Loucy (cell line): Measurements from ENCODE around the gene MIR17HG.

Experiments
- H2AFZ ChIP-seq: fragments of 200-600 bp; sonication (generic); 2 replicates; pipeline ENCODE4 v1.6.0; 2016; ENCODE audit warnings: antibody characterized with exemption, mild to moderate bottlenecking, low read length, moderate library complexity
- H3F3A ChIP-seq: fragments of 200-600 bp; 2 replicates; pipeline ENCODE4 v1.6.0; 2016; ENCODE audit warnings: antibody characterized with exemption, low read depth, mild to moderate bottlenecking
- H3K27me3 ChIP-seq: fragments of 200-600 bp; sonication (generic); 2 replicates; pipeline ENCODE4 v1.6.1; 2014; ENCODE audit warnings: low read length, mild to moderate bottlenecking; ENCODE audit not compliant: insufficient read depth, poor library complexity, severe bottlenecking
- H3K36me3 ChIP-seq: fragments of 200-600 bp; sonication (generic); 2 replicates; pipeline ENCODE4 v1.6.1; 2016; ENCODE audit warnings: low read length; ENCODE audit not compliant: insufficient read depth
- H3K4me1 ChIP-seq: fragments of 200-600 bp; sonication (generic); 2 replicates; pipeline ENCODE4 v1.5.1; 2014; ENCODE audit warnings: low read length, mild to moderate bottlenecking; ENCODE audit not compliant: insufficient read depth, poor library complexity, severe bottlenecking
- H3K4me2 ChIP-seq: fragments of 200-600 bp; sonication (generic); 2 replicates; pipeline ENCODE4 v1.6.0; 2014; ENCODE audit warnings: antibody characterized with exemption, low read length, low read depth, mild to moderate bottlenecking; ENCODE audit not compliant: poor library complexity, severe bottlenecking
- H3K4me3 ChIP-seq: fragments of 200-600 bp; sonication (generic); 2 replicates; pipeline ENCODE4 v1.5.1; 2014; ENCODE audit warnings: low read length, mild to moderate bottlenecking, mixed read lengths; ENCODE audit not compliant: poor library complexity, severe bottlenecking
- H3K79me2 ChIP-seq: fragments of 200-600 bp; sonication (generic); 2 replicates; pipeline ENCODE4 v1.6.1; 2014; ENCODE audit warnings: low read length; ENCODE audit not compliant: insufficient read depth
- H3K9ac ChIP-seq: fragments of 200-600 bp; sonication (generic); 2 replicates; pipeline ENCODE4 v1.6.0; 2014; ENCODE audit warnings: mild to moderate bottlenecking, low read depth, low read length, moderate library complexity; ENCODE audit not compliant: poor library complexity, severe bottlenecking
- H3K9me2 ChIP-seq: fragments of 200-600 bp; sonication (generic); replicated peaks from 2 replicates; pipeline ENCODE4 v1.6.1; 2016; ENCODE audit warnings: low read depth, low read length, mixed read lengths
- H3K9me3 ChIP-seq: fragments of 200-600 bp; sonication (generic); 2 replicates; pipeline ENCODE4 v1.6.1; 2014; ENCODE audit warnings: mild to moderate bottlenecking, antibody characterized with exemption, low read length, low read depth; ENCODE audit not compliant: insufficient read depth
- H4K20me1 ChIP-seq: fragments of 200-600 bp; sonication (generic); 2 replicates; pipeline ENCODE4 v1.6.0; 2014; ENCODE audit warnings: antibody characterized with exemption, low read length, mild to moderate bottlenecking; ENCODE audit not compliant: insufficient read depth, poor library complexity, severe bottlenecking
- EZH2phosphoT487 ChIP-seq: fragments of 200-600 bp; IDR thresholded peaks from 2 replicates; pipeline ENCODE4 v1.6.1; 2018; ENCODE audit warnings: antibody characterized with exemption, mild to moderate bottlenecking, moderate library complexity, borderline replicate concordance
- TF ChIP-seq, protein P1 (sequence below): fragments of 200-600 bp; sonication (generic); conservative IDR thresholded peaks from 2 replicates; pipeline ENCODE4 v1.5.1; 2014; ENCODE audit warnings: mild to moderate bottlenecking, antibody characterized with exemption, low read length

MIR17HG gene

DNA sequence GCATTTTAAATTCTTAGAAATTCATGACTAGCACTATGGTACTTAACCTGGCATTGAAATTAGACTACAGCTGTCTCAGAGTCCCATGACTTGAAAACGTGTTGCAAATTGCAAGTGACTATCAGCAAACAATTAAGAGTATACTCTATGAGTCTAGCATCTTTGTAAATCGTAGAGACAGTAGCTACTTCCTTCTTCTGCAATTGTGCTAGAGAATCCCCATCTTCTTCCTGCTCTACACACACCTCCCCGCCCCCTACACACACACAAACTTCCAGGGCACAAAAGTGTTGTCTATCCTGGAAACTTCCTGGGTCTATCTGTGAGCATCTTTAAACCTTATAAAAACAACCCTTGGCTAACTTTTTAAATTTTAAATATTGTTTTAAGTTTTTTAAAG, 35.2 kb upstream of the MIR17HG start:
- no peaks in the 10 kb centered on the region for H3F3A ChIP-seq
- peaks cover 14% of the 10 kb centered on the region for H3K27me3 ChIP-seq
- no peak overlapping the region for H3K9ac ChIP-seq
- H3K9me3 ChIP-seq: no peaks in the 10 kb centered on the region
- no peaks in the 10 kb centered on the region for H4K20me1 ChIP-seq
- no peaks in the 10 kb centered on the region for H3K36me3 ChIP-seq
- H3K4me1 ChIP-seq: peaks cover 4% of the 10 kb centered on the region
- no peak overlapping the region for H3K4me3 ChIP-seq
- TF ChIP-seq, protein P1, sequence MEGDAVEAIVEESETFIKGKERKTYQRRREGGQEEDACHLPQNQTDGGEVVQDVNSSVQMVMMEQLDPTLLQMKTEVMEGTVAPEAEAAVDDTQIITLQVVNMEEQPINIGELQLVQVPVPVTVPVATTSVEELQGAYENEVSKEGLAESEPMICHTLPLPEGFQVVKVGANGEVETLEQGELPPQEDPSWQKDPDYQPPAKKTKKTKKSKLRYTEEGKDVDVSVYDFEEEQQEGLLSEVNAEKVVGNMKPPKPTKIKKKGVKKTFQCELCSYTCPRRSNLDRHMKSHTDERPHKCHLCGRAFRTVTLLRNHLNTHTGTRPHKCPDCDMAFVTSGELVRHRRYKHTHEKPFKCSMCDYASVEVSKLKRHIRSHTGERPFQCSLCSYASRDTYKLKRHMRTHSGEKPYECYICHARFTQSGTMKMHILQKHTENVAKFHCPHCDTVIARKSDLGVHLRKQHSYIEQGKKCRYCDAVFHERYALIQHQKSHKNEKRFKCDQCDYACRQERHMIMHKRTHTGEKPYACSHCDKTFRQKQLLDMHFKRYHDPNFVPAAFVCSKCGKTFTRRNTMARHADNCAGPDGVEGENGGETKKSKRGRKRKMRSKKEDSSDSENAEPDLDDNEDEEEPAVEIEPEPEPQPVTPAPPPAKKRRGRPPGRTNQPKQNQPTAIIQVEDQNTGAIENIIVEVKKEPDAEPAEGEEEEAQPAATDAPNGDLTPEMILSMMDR: no peak
- no peak for TF ChIP-seq EZH2phosphoT487
- no peaks in the 10 kb centered on the region for H3K9me2 ChIP-seq
- peak overlapping the region; percentile 68 for H2AFZ ChIP-seq
- H3K79me2 ChIP-seq: no peaks in the 10 kb centered on the region
- no peak overlapping the region for H3K4me2 ChIP-seq

DNA sequence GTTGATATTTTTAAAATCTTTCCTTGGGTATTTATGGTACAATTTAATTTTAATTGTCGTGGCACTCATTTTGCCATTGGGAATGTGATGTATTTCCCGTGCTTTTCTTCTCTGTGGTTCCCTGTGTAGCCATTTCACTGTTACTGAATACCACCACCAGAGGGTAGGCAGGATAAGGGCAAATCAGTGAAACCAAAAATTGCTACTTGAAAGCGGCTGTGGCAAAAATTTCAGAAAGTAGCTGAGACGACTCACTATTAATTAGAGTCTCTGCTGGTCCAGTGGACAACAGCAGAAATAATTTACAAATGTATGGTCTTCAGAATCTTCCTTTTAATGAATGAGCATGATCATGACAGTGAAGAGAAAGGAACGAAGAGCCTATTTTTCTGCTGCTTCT, 34.4 kb upstream of the MIR17HG start:
- Histone ChIP-seq H3K4me1 (peaks cover 4% of the 10 kb centered on the region), H3K4me3 (peak overlapping the region; percentile 38), H3K9me2 (no peaks in the 10 kb centered on the region), H3K4me2 (peak overlapping the region; percentile 46), H2AFZ (peak overlapping the region; percentile 33), H4K20me1 (no peaks in the 10 kb centered on the region), H3K9me3 (no peaks in the 10 kb centered on the region), H3K27me3 (peaks cover 14% of the 10 kb centered on the region), H3F3A (no peaks in the 10 kb centered on the region), H3K36me3 (no peaks in the 10 kb centered on the region), H3K9ac (no peak overlapping the region), H3K79me2 (no peaks in the 10 kb centered on the region)
- no peak for TF ChIP-seq EZH2phosphoT487
- TF ChIP-seq, protein P1: peak; percentile 61

GRCh38 chr13:91313581-91313980, 33.9 kb upstream of the MIR17HG start:
- H3K4me3 ChIP-seq: peak overlapping the region; percentile 38
- H3K9ac ChIP-seq: no peak overlapping the region
- H3K4me2 ChIP-seq: peak overlapping the region; percentile 46
- H3K9me3 ChIP-seq: no peaks in the 10 kb centered on the region
- no peaks in the 10 kb centered on the region for H3F3A ChIP-seq
- peak overlapping the region; percentile 33; the same call in 1 of the 2 replicates for H2AFZ ChIP-seq
- no peaks in the 10 kb centered on the region for H3K9me2 ChIP-seq
- no peaks in the 10 kb centered on the region for H3K79me2 ChIP-seq
- H3K27me3 ChIP-seq: peaks cover 14% of the 10 kb centered on the region
- no peaks in the 10 kb centered on the region for H4K20me1 ChIP-seq
- no peak for TF ChIP-seq EZH2phosphoT487
- TF ChIP-seq, protein P1: no peak
- peaks cover 4% of the 10 kb centered on the region for H3K4me1 ChIP-seq
- no peaks in the 10 kb centered on the region for H3K36me3 ChIP-seq
